ENCODE measurements around the gene TANGO6.

The TANGO6 gene

DNA sequence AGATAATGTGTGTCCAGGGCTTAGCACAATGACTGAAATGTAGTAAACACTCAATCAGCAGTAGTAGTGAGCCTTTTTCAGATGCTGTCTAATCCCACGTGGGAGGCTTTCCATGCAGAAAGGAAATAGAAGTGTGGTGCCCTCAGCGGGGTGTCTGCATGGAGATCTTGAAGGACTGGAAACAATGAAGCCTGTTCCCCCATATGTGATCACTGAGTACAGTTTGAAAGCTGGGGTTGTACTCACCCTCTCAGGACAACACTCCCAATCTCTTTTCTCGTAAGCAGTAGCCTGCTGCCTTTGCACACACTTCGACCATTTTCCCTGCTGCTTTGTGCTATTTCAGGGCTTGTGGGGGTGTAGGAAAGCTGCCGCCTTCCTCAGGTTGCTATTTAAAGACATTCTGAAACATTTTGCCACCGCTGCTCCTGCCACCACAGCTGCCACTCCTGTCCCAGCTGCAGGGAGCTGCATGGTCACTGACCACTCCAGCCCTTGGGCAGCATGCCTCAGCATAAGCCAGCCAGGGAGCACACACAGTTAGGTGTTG is 221.5 kb downstream of the TANGO6 start:
- DNase-seq: no peak

DNA sequence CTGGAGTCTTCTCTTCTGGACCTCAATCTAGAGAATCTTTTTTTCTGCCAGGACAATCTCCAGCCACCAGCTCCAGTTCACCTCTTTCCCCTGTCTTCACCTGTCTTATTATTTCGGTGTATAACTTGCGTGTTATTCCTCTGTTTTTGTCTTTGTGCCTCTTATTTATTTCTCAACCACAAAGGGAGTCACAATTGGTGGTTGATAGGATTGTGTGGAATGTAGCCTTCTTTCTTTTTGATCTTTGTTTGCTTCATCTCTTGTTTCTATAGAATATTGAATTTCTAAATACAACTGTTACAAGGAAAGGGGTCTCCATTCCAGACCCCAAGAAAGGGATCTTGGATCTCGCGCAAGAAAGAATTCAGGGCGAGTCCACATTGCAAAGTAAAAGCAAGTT is 226.2 kb downstream of the TANGO6 start:
- DNase-seq: no peak

DNA sequence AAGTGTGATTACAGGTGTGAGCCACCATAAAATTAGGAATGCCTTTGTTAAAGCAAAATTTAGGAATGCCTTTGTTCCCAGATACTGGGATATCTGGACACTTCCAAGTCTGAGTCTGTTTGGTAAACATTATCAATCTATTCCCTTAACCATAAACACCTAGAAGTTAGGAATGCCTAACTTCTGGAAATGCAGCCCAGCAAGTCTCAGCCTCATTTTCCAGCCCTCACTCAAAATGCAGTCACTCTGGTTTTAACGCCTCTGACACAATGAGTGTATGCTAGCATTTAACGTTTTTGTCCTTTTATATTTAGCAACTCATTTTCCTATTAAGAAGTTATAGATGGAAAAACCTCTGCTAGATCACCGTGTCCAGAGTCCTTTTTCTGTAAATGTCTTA is 227.7 kb downstream of the TANGO6 start:
- DNase-seq: no peak

DNA sequence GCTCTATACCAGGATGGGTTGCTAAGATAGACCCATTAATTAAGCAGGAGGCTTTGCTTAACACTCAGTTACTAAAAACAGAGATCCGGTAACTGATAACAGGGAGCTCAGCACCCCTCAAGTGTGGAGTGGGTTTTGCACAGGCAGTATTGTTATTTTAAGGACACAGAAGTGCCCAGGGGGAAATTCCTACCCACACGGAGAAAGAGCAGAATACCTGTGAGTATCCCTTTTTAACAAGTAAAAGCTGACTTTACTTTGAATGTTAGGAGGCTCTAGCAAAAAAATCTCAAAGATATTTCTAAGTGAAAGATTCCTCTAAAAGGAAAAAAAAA is 229.3 kb downstream of the TANGO6 start:
- no peak for DNase-seq

DNA sequence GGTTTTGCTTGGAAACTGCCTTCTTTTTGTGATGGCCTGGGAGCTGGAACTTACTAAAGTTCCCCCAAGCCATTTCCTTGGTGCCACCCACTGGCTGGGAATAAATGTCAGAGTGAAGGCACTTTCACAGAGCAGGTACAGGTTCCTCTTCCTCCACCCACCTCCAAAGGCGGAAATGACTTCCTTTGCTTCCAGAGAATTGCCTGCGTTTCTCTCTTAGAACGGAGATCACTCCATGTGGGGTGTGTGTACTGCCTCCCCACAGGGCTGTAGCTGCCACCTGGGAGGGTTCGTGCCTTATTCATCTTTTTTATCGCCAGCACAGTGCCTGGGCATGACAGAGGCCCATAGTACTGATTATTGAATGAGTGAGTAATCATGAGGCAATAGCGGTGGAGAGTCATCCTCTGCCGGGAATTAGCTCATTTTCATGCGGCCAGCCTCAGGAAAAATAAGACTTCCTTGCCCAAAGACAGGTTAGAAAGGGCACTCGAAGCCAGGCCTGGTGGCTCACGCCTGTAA is 229.9 kb downstream of the TANGO6 start:
- no peak for DNase-seq

DNA sequence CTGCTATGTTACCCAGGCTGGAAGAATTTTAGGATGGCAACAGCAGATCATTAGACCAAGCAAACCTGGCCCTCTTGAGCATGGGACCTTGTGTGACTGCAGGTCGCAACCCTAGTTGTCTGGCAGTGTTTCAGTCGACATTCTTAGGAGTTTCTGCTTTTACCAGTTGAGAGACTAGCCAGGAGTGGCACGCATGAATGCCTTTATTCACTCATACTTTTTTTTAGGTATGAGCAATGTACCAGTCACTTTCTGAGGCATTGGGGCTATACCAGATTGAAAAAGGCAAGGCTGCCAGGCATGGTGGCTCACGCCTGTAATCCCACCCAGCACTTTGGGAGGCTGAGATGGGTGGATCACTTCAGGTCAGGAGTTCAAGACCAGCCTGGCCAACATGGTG is 233.9 kb downstream of the TANGO6 start:
- DNase-seq: no peak

DNA sequence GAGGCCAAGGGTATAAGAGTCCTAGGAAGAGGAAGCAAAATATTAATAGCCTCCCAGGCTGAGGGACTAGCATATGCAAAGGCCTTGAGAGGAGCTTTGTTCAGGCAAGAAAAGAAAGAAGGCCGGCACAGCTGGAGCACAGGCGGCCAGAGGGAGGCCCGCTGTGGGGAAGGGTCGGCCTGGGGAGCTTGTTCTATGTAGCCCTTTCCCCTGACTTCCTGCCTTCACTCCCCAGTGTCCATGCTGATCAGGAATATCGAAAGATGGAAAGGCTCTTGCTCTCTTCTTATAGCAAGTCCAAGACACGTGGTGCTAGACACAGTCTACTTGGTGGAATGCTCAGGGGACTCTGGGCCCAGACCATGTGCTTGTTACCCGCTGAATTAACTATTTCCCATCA is 234.7 kb downstream of the TANGO6 start:
- no peak for DNase-seq

DNA sequence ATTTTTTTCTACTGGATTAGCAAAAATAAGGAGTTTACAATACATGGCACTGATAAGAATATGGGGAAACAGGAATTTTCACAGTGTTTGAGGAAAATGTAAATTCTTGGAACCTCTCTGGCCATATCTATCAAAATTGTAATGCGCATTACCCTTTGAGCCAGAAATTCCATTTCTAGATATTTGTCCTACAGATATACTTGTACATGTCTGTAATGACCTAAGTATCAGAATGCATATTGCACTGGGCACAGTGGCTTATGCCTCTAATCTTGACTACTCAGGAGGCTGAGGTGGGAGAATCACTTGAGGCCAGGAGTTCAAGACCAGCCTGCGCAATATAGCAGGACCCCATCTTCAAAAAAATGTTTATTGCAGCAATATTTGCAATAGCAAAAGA is 236.4 kb downstream of the TANGO6 start:
- DNase-seq: no peak

DNA sequence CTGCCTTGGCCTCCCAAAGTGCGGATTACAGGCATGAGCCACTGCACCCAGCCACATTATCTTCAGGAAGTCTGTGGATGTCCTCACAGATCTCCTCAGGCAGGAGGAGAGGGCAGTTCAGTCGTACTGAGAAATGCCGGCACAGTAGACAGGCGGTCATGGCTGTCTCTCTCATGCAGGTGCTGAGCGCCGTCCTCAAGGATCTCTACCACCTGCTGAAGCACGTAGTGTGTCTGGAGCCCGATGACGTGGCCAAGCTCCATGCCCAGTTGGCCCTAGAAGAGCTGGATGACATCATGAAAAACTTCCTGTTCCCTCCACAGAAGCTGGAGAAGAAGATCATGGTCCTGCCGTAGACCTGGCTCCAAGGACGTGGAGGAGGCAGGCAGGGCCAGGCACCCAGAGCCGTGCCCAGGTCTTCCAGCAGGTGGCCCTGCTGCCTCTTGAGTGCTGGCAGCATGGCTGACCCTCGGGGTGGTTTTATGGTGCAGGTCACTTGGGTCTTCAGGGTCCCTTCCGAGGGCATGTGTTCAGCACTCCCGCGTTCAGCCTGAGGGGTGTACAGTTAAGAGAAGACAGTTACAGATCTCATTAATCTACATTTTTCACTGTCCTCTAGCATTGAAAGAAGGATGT is 240.1 kb downstream of the TANGO6 start:
- no peak for DNase-seq

DNA sequence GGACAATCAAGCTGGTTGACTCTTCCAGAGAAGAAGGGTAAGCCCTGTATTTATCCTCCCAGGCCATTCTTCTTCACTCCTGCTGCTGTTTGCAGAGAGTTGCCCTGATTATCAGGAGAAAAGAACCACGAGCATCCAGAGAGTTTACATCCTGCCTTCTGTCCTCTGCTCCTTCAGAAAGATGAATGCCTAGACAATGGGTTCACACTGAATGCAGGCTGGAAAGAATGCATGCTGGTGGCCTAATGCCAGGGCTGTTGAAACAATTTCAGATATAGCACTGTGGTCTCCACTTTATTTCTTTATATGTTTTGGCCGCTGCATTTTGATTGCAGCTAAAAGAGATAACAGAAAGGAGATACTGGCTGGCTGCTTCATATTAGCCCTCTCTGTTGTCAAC is 241.0 kb downstream of the TANGO6 start:
- DNase-seq: no peak

DNA sequence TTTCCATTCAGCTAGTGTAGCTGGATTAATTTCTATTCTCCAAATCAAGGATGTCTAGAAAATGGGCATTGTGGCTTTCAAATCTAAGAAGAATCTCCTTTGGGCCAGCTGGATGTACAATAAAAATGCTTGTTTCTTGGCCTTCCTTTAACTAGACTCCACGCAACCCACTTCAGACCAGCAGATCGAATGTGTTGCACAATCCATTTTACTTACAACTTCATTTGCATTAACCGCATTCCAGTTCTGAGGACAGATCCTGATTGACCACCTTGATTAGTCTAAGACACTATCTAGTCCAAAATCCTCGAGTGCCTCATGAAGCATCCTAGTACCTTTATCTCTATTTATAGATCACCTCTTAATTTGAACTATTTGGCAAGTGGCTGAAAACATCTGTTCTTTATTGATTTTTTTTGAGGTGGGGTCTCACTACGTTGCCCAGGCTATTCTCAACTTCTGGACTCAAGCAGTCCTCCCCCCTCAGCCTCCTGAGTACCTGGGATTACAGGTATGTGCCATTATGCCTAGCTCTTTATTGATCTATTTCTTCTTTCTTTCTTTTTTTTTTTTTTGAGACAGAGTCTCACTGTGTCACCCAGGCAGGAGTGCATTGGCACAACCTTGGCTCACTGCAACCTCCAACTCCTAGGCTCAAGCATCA is 241.8 kb downstream of the TANGO6 start:
- DNase-seq: no peak

DNA sequence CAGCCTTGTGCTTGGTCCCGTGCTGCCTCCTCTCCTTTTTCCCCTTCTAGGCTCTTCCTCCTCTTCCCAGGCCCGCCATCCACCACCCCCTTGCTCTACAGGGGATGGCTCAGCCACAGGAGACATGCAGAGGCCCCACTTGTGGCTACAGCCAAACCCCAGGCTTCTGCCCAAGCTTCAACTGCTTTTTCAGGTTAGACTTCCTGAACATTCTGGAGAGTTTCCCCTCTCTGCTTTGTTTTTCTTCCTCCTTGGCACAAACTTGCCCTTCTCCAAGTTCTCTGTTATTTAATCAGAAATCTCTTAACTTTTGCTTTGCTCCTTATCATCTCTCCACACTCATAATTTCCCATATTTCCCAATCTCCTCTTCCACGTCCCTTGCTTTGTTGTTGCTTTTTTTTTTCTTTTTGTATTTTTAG is 243.8 kb downstream of the TANGO6 start:
- no peak for DNase-seq

DNA sequence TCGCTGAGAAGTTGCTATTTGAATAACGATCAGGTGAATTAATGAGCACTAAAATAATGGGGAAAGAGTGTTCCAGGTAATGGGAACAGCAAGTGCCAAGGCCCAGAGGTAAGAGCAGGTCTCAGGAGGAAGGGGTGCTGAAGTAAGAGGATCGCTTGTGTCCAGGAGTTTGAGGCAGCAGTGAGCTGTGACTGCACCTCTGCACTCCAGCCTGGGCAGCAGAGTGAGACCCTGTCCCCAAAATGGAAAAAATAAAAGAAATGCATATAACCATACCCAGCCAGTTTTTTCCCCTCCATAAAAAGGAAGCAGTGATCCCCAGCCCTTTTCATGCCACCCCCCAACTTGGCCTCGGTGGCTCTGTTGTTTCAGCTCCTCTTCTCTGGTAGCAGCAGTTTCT is 245.4 kb downstream of the TANGO6 start:
- DNase-seq: no peak

DNA sequence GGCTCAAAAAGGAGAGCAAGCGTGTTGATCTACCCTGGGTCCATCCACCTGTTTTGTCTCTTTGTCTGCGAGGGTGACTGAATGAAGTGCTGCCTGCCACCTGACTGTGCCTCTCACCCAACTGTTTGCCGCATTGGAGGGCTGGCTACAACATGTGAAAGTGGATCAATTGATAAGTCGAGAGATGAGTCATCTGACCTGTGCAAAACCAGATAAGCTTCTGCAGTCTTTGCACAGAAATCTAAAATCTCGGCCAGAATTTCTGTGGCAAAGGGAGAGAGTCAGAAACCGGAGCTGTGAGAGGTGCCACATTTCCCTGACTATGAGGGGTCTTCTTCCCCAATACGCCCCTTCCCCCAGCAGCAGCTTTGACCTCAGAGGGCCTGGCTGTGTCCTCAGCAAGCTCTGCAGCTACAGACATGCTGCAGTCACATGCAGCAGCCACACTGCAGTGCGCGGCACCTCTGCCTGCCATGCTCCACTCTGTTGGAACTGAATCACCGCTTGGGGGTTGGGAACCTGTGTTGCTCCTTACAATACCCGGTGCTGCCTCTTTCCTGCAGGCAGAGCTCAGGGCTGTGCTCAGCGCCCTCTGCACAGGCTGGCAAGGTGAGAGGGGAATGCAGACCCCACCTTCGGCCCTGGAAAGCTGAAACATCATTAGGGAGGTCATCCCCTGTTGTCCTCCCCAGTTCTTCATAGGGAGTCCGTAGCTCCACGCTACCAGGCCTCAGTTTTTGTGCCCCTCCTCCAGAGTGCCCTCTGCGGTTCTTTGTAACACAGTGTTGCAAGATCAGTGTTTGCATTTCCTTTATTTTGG is 246.0 kb downstream of the TANGO6 start:
- DNase-seq: peak; percentile 62

DNA sequence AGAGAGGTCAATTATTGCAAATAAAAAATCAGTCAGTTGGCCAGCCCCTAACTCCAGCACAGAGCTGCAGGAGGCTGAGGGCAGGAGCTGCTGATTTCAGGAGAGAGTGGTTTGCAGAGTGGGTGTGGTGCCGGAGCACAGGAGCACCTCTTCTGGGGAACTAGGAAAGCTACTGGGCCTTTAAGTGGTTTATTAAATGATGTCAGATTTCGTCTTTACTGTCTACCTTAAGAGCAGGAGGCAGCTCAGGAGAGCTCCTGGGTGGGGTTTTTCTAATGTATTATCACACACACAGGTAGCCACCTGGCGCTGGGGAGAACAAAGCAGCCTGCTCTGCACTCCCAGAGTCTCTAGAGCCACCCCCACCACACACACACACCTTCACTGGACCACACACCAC is 250.6 kb downstream of the TANGO6 start:
- peak; percentile 83 for DNase-seq

DNA sequence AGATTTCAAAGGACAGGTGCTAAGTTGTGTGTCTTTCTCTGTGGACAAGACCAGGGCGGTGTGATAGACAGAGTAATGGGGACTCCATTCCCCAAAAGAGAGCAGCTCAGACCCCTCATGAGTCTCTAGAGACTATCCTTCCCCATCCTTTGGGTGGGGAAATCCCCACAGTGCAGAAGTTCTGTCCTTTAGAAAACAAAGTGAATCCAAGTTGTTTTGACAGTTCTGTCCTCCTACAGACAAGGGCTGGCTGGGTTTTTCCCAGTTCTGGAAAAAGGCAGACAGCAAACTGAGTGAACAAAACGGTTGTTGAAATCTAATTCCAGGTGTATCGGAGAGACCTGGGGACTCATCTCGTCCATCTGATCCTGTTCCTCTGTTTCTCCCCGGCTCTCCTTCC is 251.2 kb downstream of the TANGO6 start:
- DNase-seq: no peak

DNA sequence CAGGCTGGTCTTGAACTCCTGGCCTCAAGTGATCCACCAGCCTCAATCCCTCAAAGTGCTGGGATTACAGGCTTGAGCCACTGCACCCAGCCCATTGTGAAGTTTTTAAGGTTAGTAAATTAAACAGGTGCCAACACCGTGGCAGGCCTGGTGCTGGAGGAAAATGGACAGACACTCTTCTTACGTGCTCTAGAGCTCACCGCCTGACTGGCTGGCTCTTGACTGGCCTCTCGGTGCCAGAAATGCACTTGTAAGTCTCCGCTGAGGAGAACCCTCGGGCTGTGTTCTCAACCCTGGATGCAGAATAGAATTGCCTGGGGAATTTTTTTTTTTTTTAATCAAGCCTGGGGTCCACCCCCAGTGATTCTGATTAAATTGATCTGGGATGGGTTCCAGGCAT is 251.9 kb downstream of the TANGO6 start:
- DNase-seq: no peak

DNA sequence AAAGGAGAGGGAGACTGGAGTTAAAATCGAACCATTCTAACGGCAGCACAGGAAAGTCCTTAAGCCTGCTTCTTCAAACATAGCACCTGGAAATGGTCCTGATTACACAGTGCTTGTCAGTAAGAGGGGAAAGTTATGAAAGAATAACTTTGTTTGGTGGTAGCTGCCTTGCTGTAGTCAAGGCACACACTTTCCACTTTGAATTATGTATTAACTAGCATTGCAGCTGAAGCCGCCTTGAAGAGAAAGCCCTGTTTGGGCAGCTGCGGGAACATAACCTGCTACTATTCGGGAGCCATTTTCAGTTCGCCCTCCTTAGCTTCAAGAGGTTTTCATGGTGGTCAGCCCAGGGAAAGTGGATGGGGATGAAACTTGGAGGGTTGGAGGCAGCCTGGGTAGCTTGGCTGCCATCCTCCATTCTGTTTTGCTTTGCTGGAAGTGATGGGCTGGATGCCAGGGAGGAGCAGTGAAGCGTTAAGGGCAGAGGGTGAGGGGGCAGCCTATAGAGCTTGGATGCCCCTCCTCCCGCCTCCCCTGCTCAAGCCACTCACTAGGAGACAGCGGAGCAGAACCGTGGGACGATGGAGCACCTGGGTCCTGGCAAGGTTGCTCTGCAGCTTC is 256.9 kb downstream of the TANGO6 start:
- DNase-seq: peak; percentile 79

DNA sequence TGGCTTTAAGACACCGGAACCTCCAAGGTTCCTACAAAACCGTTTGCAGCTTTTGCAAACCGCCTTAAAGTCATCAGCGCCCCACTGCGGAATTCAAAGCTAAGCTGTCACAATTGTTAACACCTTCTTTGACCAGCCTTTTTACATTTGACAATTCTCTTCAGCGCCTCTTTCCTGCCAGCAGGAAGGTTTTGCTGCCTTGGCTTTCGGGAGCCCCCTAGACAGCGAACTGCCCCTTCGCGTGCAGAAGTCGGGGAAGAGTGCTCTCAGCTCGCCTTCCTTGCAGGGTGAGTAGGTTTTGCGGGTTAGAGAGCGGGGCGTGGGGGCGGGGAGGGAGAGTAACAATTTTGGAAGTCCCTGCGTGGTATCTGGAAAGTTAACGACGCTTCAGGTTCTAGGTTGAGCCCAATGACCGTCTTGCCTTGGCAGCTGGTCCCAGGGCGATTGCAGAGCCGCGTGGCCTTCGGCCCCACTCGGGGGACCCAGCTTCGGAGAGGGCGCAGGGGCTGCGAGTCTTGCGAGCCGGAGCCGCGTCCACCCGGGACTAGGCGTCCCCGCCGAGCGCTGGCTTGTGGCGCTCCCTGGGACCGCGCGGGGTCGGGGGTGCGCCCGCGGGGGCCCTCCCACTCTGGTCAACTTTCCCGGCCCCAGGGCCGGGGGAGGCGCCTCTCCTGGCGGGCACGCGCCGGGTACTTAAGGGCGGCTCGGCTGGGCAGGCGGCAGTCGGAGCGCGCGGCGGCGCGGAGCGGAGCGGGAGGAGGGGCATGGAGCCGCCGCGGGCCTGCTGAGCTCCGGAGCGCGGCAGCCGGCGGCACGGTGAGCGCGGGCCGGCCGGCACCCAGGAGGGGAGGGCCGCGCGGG is 262.4 kb downstream of the TANGO6 start, which contains the start of gene HAS3:
HAS3 (plus strand) TSS at position 153 of the 861 bp plus-strand sequence. CDS start 3,743 bp downstream, outside the sequence.
- DNase-seq: peak; percentile 57

DNA sequence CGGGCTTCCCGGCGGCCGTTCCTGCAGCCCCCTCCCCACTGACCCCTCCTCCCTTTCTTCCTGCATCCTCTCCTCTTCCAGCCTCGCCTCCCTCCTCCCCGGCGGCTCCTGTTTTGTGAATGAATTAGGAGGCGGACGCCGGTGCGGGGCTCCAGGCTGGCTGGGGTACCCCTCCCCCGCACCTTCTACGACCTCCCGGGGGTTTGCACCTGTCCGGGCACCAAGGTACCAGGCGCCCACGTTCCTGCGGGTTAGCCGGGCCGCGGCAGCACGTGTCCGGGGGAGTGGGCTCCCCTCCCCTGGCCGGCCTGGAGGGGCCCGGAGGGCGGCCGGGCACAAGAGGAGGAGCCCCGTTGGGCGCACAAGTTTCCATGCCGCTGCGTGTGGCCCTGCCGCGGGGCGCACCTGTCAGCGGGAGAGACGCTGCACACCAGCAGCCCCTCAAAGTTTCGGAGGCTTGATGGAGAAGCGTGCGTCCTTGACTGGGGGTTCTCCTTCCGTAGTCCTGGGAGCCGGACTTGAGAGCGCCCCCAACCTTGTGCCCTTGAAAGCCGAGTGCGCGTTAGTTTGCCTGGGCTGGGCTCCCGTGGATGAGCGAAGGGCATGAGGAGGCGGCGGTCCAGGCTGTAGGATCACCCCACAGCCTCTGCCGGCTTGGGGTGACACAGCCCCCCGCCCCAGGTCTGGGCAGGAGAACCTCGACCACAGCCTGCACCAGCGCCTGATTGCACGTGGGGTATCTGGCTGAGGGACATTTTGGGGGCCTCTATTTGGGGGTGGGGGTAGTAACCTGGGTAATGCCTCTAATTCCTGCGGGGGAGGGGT is 263.4 kb downstream of the TANGO6 start:
- DNase-seq: no peak

DNA sequence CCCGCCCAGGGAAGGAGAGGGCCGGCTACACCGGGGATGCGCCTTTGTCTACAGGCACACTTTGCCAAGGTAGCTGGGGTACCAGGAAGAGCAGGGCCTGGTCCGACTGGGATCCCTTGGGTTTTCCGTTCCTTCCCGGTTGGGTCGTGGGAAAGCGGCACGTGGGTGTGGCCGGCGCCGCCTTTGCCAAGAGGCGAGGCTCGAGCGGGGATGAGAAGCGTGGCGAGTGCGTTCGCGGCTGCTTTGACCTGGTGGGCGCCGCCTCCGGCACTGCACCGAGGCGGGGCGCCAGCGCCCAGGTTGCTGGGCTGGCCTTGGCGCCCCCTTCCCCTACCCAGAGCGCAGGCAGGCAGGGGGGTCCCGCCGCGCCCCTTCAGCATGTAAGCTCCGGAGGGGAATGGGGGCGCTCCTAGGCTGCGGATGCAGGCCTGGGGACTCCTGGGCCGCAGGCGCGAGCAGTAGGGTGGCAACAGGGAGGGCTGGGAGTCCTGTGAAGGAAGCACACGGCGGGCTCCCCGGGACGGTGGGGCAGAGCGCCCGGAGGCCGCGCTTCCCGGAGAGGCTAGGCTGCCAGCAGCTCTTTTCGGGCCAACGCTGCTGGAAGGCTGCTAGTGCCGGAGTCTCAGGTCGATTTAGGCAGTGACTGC is 264.1 kb downstream of the TANGO6 start:
- DNase-seq: no peak
